Fibroblast of the aortic adventitia (primary cell): ENCODE measurements around the gene CHST15. TPM values are rescaled to one million over a fixed set of nuclear protein-coding genes. Genes with fewer than 3 reads are reported as not detected.
"Not testable (repeated sequence)": the region's sequence is repeated elsewhere in the genome, so short reads cannot be mapped to it uniquely, and the experiment has no call there.

Source experiments
- DNase-seq: peaks from one replicate; pipeline ENCODE4 v3.0.0-alpha.2; 2010; ENCODE audit warnings: low read depth
- H3K4me3 ChIP-seq: 2 replicates; pipeline ENCODE4 v1.5.1; 2011; ENCODE audit warnings: low read depth, mild to moderate bottlenecking, control low read depth, low read length, moderate library complexity
- CTCF ChIP-seq: IDR thresholded peaks from 2 replicates; pipeline ENCODE4 v1.5.1; 2011; ENCODE audit warnings: mild to moderate bottlenecking, low read length, control low read depth, inconsistent platforms; ENCODE audit not compliant: insufficient read depth
- total RNA-seq: library from RNA; depleted of rRNA; stranded (reverse); fragments of >200 nt; gene quantifications from 2 replicates; pipeline ENCODE4 v1.2.3, GENCODE V29; 2012; ENCODE audit warnings: low replicate concordance

The CHST15 gene
- total RNA-seq, 1 donor = 2.0 TPM

GRCh38 chr10:124100124-124100523 lies 6.7 kb upstream of the CHST15 start:
- H3K4me3 ChIP-seq = no peak overlapping the region
- no peak for TF ChIP-seq CTCF
- no peak for DNase-seq

GRCh38 chr10:124099604-124100003 lies 6.2 kb upstream of the CHST15 start:
- no peak for TF ChIP-seq CTCF
- no peak overlapping the region for H3K4me3 ChIP-seq
- no peak for DNase-seq

GRCh38 chr10:124098575-124098974 lies 5.2 kb upstream of the CHST15 start:
- no peak for DNase-seq
- no peak for TF ChIP-seq CTCF
- no peak overlapping the region for H3K4me3 ChIP-seq

- H3K4me3 ChIP-seq = no peak overlapping the region
- no peak for TF ChIP-seq CTCF
- no peak for DNase-seq
Observed at GRCh38 chr10:124097883-124098282, 4.5 kb upstream of the CHST15 start.

- H3K4me3 ChIP-seq = no peak overlapping the region
- no peak for TF ChIP-seq CTCF
- DNase-seq = no peak
Observed at GRCh38 chr10:124096494-124096893, 3.1 kb upstream of the CHST15 start.

- not testable (repeated sequence) for H3K4me3 ChIP-seq, DNase-seq
Observed at GRCh38 chr10:124095801-124096200, 2.4 kb upstream of the CHST15 start.

- TF ChIP-seq CTCF = no peak
- no peak overlapping the region for H3K4me3 ChIP-seq
- no peak for DNase-seq
Observed at GRCh38 chr10:124095096-124095495, 1.7 kb upstream of the CHST15 start.
